H9 (cell line): ENCODE results near the gene CLIC3. TPM values are rescaled to one million over a fixed set of nuclear protein-coding genes. Genes with fewer than 3 reads are reported as not detected.
A peak's percentile ranks its signal among the peaks of the same experiment; 100 is the strongest.

Source experiments
- DNase-seq: peaks from one replicate; pipeline ENCODE4 v3.0.0-alpha.2; 2017
- H2AFZ ChIP-seq: one replicate; pipeline ENCODE4 v1.6.1; 2013; ENCODE audit warnings: mild to moderate bottlenecking, low read length, control low read depth, moderate library complexity
- H2AK5ac ChIP-seq: 2 replicates; pipeline ENCODE4 v1.6.1; 2013; ENCODE audit warnings: low read length, control low read depth, mixed read lengths; ENCODE audit not compliant: insufficient read length
- H2BK120ac ChIP-seq: one replicate; pipeline ENCODE4 v1.6.1; 2013; ENCODE audit warnings: low read depth, mild to moderate bottlenecking, low read length, control low read depth, inconsistent platforms; ENCODE audit not compliant: poor library complexity, severe bottlenecking
- H2BK12ac ChIP-seq: 2 replicates; pipeline ENCODE4 v1.6.1; 2013; ENCODE audit warnings: low read length, control low read depth, mixed read lengths, low read depth; ENCODE audit not compliant: insufficient read length
- H2BK15ac ChIP-seq: 2 replicates; pipeline ENCODE4 v1.6.1; 2013; ENCODE audit warnings: low read depth, low read length, control low read depth
- H2BK20ac ChIP-seq: one replicate; pipeline ENCODE4 v1.6.1; 2013; ENCODE audit warnings: low read depth, mild to moderate bottlenecking, low read length, control low read depth, inconsistent platforms; ENCODE audit not compliant: poor library complexity, severe bottlenecking
- H2BK5ac ChIP-seq: 2 replicates; pipeline ENCODE4 v1.6.1; 2013; ENCODE audit warnings: low read length, control low read depth, mixed read lengths; ENCODE audit not compliant: insufficient read length
- H3K14ac ChIP-seq: 2 replicates; pipeline ENCODE4 v1.6.1; 2013; ENCODE audit warnings: low read length, control low read depth; ENCODE audit not compliant: insufficient read depth
- H3K18ac ChIP-seq: 2 replicates; pipeline ENCODE4 v1.6.1; 2013; ENCODE audit warnings: low read depth, mild to moderate bottlenecking, mixed read lengths, low read length, control low read depth; ENCODE audit not compliant: insufficient read length
- H3K23ac ChIP-seq: 2 replicates; pipeline ENCODE4 v1.6.1; 2013; ENCODE audit warnings: low read length, control low read depth, mixed read lengths, low read depth; ENCODE audit not compliant: insufficient read length
- H3K23me2 ChIP-seq: 2 replicates; pipeline ENCODE4 v1.6.1; 2013; ENCODE audit warnings: low read depth, mild to moderate bottlenecking, mixed read lengths, low read length, control low read depth; ENCODE audit not compliant: insufficient read length, poor library complexity, severe bottlenecking
- H3K27ac ChIP-seq: 2 replicates; pipeline ENCODE4 v1.5.1; 2013; ENCODE audit warnings: low read length, control low read depth, mixed read lengths, low read depth; ENCODE audit not compliant: insufficient read length
- H3K27me3 ChIP-seq: 2 replicates; pipeline ENCODE4 v1.6.1; 2013; ENCODE audit warnings: low read length, control low read depth, inconsistent platforms; ENCODE audit not compliant: insufficient read depth
- H3K4ac ChIP-seq: 2 replicates; pipeline ENCODE4 v1.6.1; 2013; ENCODE audit warnings: low read depth, mild to moderate bottlenecking, control low read depth, inconsistent platforms, low read length, moderate library complexity
- H3K4me1 ChIP-seq: 2 replicates; pipeline ENCODE4 v1.6.1; 2013; ENCODE audit warnings: low read length, control low read depth, inconsistent platforms; ENCODE audit not compliant: insufficient read depth
- H3K4me2 ChIP-seq: 2 replicates; pipeline ENCODE4 v1.6.1; 2013; ENCODE audit warnings: low read length, control low read depth, mixed read lengths; ENCODE audit not compliant: insufficient read length, insufficient read depth
- H3K56ac ChIP-seq: 2 replicates; pipeline ENCODE4 v1.6.1; 2013; ENCODE audit warnings: low read depth, mild to moderate bottlenecking, mixed read lengths, low read length, control low read depth; ENCODE audit not compliant: insufficient read length
- H3K79me1 ChIP-seq: 2 replicates; pipeline ENCODE4 v1.6.1; 2013; ENCODE audit warnings: low read depth, mild to moderate bottlenecking, moderate library complexity, low read length, control low read depth, inconsistent platforms; ENCODE audit not compliant: insufficient read depth, poor library complexity, severe bottlenecking
- H3K79me2 ChIP-seq: 2 replicates; pipeline ENCODE4 v1.6.1; 2013; ENCODE audit warnings: low read length, control low read depth, inconsistent platforms; ENCODE audit not compliant: insufficient read depth
- H3K9ac ChIP-seq: 2 replicates; pipeline ENCODE4 v1.6.1; 2013; ENCODE audit warnings: low read length, control low read depth, mixed read lengths; ENCODE audit not compliant: insufficient read length; ENCODE audit errors: extremely low read depth
- H3K9me3 ChIP-seq: one replicate; pipeline ENCODE4 v1.6.1; 2013; ENCODE audit warnings: low read depth, low read length, inconsistent platforms; ENCODE audit not compliant: control insufficient read depth
- H3T11ph ChIP-seq: one replicate; pipeline ENCODE4 v1.6.1; 2013; ENCODE audit warnings: mild to moderate bottlenecking, low read length, control low read depth, inconsistent platforms
- H4K20me1 ChIP-seq: one replicate; pipeline ENCODE4 v1.6.1; 2013; ENCODE audit not compliant: control insufficient read depth, insufficient read length, insufficient read depth
- H4K5ac ChIP-seq: 2 replicates; pipeline ENCODE4 v1.6.1; 2013; ENCODE audit warnings: low read depth, mild to moderate bottlenecking, mixed read lengths, low read length, control low read depth; ENCODE audit not compliant: insufficient read length
- H4K8ac ChIP-seq: replicated peaks from 2 replicates; pipeline ENCODE4 v1.6.1; 2013; ENCODE audit warnings: low read length, control low read depth, mixed read lengths, low read depth; ENCODE audit not compliant: insufficient read length
- H4K91ac ChIP-seq: 2 replicates; pipeline ENCODE4 v1.6.1; 2013; ENCODE audit warnings: low read depth, mild to moderate bottlenecking, moderate library complexity, mixed read lengths, low read length, control low read depth; ENCODE audit not compliant: insufficient read length
- H3K27ac Mint-ChIP-seq, 3 experiments: 2 replicates in 2 of 3; 3 replicates in 1 of 3; pipeline ENCODE4 v1.8.0; 2020 to 2021; ENCODE audit warnings: mixed read lengths in 3 of 3, mild to moderate bottlenecking in 1 of 3, moderate library complexity in 1 of 3
- H3K27me3 Mint-ChIP-seq: 2 replicates; pipeline ENCODE4 v1.8.0; 2021; ENCODE audit warnings: low read depth, mild to moderate bottlenecking, moderate library complexity, mixed read lengths
- H3K36me3 Mint-ChIP-seq, 3 experiments: 2 replicates in 2 of 3; 3 replicates in 1 of 3; pipeline ENCODE4 v1.8.0; 2020 to 2021; ENCODE audit warnings: low read depth in 3 of 3, mixed read lengths in 3 of 3; ENCODE audit not compliant: insufficient read depth in 1 of 3
- H3K4me1 Mint-ChIP-seq, 2 experiments: 2 replicates each; pipeline ENCODE4 v1.8.0; 2020; ENCODE audit warnings: mixed read lengths in 2 of 2
- H3K4me3 Mint-ChIP-seq, 2 experiments: 2 replicates in 1 of 2; 3 replicates in 1 of 2; pipeline ENCODE4 v1.8.0; 2020 to 2021; ENCODE audit warnings: mild to moderate bottlenecking in 2 of 2, mixed read lengths in 2 of 2, moderate library complexity in 1 of 2
- H3K9me3 Mint-ChIP-seq, 2 experiments: 2 replicates in 1 of 2; 3 replicates in 1 of 2; pipeline ENCODE4 v1.8.0; 2020; ENCODE audit warnings: mild to moderate bottlenecking in 2 of 2, mixed read lengths in 2 of 2, moderate library complexity in 1 of 2
- CTCF ChIP-seq: fragments of 200-600 bp; sonication (generic); conservative IDR thresholded peaks from 3 replicates; pipeline ENCODE4 v1.8.0; 2021; ENCODE audit warnings: antibody characterized with exemption, mild to moderate bottlenecking
- WGBS: extraction: QIAGEN DNeasy Blood & Tissue Kit; methylation state at CpG from one replicate; pipeline ENCODE4 v1.1.7; 2013; ENCODE audit warnings: missing lambda C conversion rate, low lambda C conversion rate, mixed read lengths; ENCODE audit not compliant: insufficient read length; ENCODE audit errors: extremely low coverage; 5-methylcytosine and 5-hydroxymethylcytosine counted together
- total RNA-seq: library from RNA; stranded (reverse); gene quantifications from 2 replicates; pipeline ENCODE4 v1.2.1, GENCODE V29; 2021

The CLIC3 gene
- total RNA-seq, 1 experiment from 2014 or later: 0.31 TPM

- TF ChIP-seq CTCF: no peak
- no peaks in the 10 kb centered on the region for H3K9me3 ChIP-seq
- no peak overlapping the region for H3K4ac ChIP-seq
- no peak overlapping the region for H4K91ac ChIP-seq
- DNase-seq: peak; percentile 50
- no peak overlapping the region for H4K5ac ChIP-seq
- H3K4me1 ChIP-seq: no peaks in the 10 kb centered on the region
- no peaks in the 10 kb centered on the region for H3K79me2 ChIP-seq
- no peak overlapping the region for H2BK5ac ChIP-seq
- Mint-ChIP-seq H3K27me3 (no peaks in the 10 kb centered on the region), H3K27ac (no peak overlapping the region; a peak in 1 of 7 replicates), H3K9me3 (no peaks in the 10 kb centered on the region), H3K4me1 (peaks cover 2 to 9% of the 10 kb centered on the region in 2 experiments; a peak in 3 of 4 replicates), H3K36me3 (peaks cover 4 to 13% (median 4%) of the 10 kb centered on the region in 3 experiments; a peak in 4 of 7 replicates), H3K4me3 (no peak overlapping the region)
- no peak overlapping the region for H2BK15ac ChIP-seq
- H3K9ac ChIP-seq: no peak overlapping the region
- H4K8ac ChIP-seq: no peak overlapping the region
- H2BK20ac ChIP-seq: no peak overlapping the region
- no peak overlapping the region for H2BK120ac ChIP-seq
- no peaks in the 10 kb centered on the region for H3K27me3 ChIP-seq
- H3K23ac ChIP-seq: no peak overlapping the region
- H4K20me1 ChIP-seq: no peaks in the 10 kb centered on the region
- H2BK12ac ChIP-seq: no peak overlapping the region
- no peak overlapping the region for H3K56ac ChIP-seq
- H2AK5ac ChIP-seq: no peak overlapping the region
- no peak overlapping the region for H3K4me2 ChIP-seq
- no peaks in the 10 kb centered on the region for H3K23me2 ChIP-seq
- H3K27ac ChIP-seq: no peak overlapping the region
- H3K18ac ChIP-seq: no peak overlapping the region
- WGBS: no CpG with 5 or more reads among the region's 34 CpGs
- no peaks in the 10 kb centered on the region for H3K79me1 ChIP-seq
- no peak overlapping the region for H3T11ph ChIP-seq
- H2AFZ ChIP-seq: no peak overlapping the region
- H3K14ac ChIP-seq: no peak overlapping the region
Measured at GRCh38 chr9:137019891-137020683, 23.7 kb upstream of the CLIC3 start.
